ENCODE results near the gene VAV3. TPM values are rescaled to one million over a fixed set of nuclear protein-coding genes. Genes with fewer than 3 reads are reported as not detected.

VAV3 gene
- total RNA-seq, 1 donor from 2014 or later: 29.1 TPM

- no peaks in the 10 kb centered on the region for H3K9me3 Mint-ChIP-seq
- TF ChIP-seq CTCF (IDR thresholded peaks at IDR 0.05): no peak
- ChIA-PET CTCF (interaction anchor here (0.5 to 6.5 kb wide), 6 partner anchors 11 to 1558 kb away, joined by 3 to 147 read pairs (median 4); no protein-coding TSS in a partner anchor), POLR2A (no interaction called here)
- H3K36me3 Mint-ChIP-seq (ENCODE audit: low read depth): no peaks in the 10 kb centered on the region
- DNase-seq (no peak), ATAC-seq (ENCODE audit: low read depth) (no peak)
- H3K4me3 Mint-ChIP-seq: no peak overlapping the region
- intact Hi-C loops (cut with micrococcal nuclease): no loop called here
- H3K27me3 Mint-ChIP-seq: no peaks in the 10 kb centered on the region
- no peak overlapping the region for H3K27ac Mint-ChIP-seq
- peaks cover 4% of the 10 kb centered on the region for H3K4me1 Mint-ChIP-seq
These were observed 438.3 kb downstream of the VAV3 start for GRCh38 chr1:107526524-107527198.

GRCh38 chr1:107525961-107526360 is 439.0 kb downstream of the VAV3 start:
- no peak for DNase-seq
- H3K36me3 Mint-ChIP-seq (ENCODE audit: low read depth): no peaks in the 10 kb centered on the region
- ChIA-PET CTCF (interaction anchor here (0.5 to 6.5 kb wide), 4 partner anchors 21 to 250 kb away, joined by 3 to 147 read pairs (median 31); no protein-coding TSS in a partner anchor), POLR2A (no interaction called here)
- peaks cover 4% of the 10 kb centered on the region for H3K4me1 Mint-ChIP-seq
- no peak for TF ChIP-seq CTCF (IDR thresholded peaks at IDR 0.05)
- ATAC-seq (ENCODE audit: low read depth): no peak
- no peaks in the 10 kb centered on the region for H3K27me3 Mint-ChIP-seq
- H3K9me3 Mint-ChIP-seq: no peaks in the 10 kb centered on the region
- H3K4me3 Mint-ChIP-seq: no peak overlapping the region
- intact Hi-C loops (cut with micrococcal nuclease): no loop called here
- H3K27ac Mint-ChIP-seq: no peak overlapping the region

GRCh38 chr1:107525145-107525544 is 439.8 kb downstream of the VAV3 start:
- no peaks in the 10 kb centered on the region for H3K27me3 Mint-ChIP-seq
- ChIA-PET POLR2A (no interaction called here), CTCF (no interaction called here)
- no peak overlapping the region for H3K4me3 Mint-ChIP-seq
- H3K27ac Mint-ChIP-seq: no peak overlapping the region
- intact Hi-C loops (cut with micrococcal nuclease): no loop called here
- no peaks in the 10 kb centered on the region for H3K36me3 Mint-ChIP-seq (ENCODE audit: low read depth)
- H3K9me3 Mint-ChIP-seq: no peaks in the 10 kb centered on the region
- ATAC-seq (ENCODE audit: low read depth) (no peak), DNase-seq (no peak)
- no peak for TF ChIP-seq CTCF (IDR thresholded peaks at IDR 0.05)
- peaks cover 4% of the 10 kb centered on the region for H3K4me1 Mint-ChIP-seq

- intact Hi-C loops (cut with micrococcal nuclease): no loop called here
- H3K4me1 Mint-ChIP-seq: peaks cover 2% of the 10 kb centered on the region
- no peak overlapping the region for H3K27ac Mint-ChIP-seq
- no peak overlapping the region for H3K4me3 Mint-ChIP-seq
- CTCF ChIA-PET: no interaction called here
- no peak for ATAC-seq (ENCODE audit: low read depth)
- DNase-seq: no peak
- no peaks in the 10 kb centered on the region for H3K36me3 Mint-ChIP-seq (ENCODE audit: low read depth)
- H3K9me3 Mint-ChIP-seq: no peaks in the 10 kb centered on the region
- no peaks in the 10 kb centered on the region for H3K27me3 Mint-ChIP-seq
- no peak for TF ChIP-seq CTCF (IDR thresholded peaks at IDR 0.05)
- POLR2A ChIA-PET: no interaction called here
These were observed 440.7 kb downstream of the VAV3 start for GRCh38 chr1:107524301-107524700.

- Mint-ChIP-seq H3K4me1 (no peaks in the 10 kb centered on the region), H3K9me3 (no peaks in the 10 kb centered on the region), H3K36me3 (ENCODE audit: low read depth) (no peaks in the 10 kb centered on the region), H3K27ac (no peak overlapping the region), H3K4me3 (no peak overlapping the region), H3K27me3 (no peaks in the 10 kb centered on the region)
- DNase-seq (no peak), ATAC-seq (ENCODE audit: low read depth) (no peak)
- ChIA-PET POLR2A (no interaction called here), CTCF (no interaction called here)
- TF ChIP-seq CTCF (IDR thresholded peaks at IDR 0.05): no peak
- intact Hi-C loops (cut with micrococcal nuclease): no loop called here
These were observed 441.2 kb downstream of the VAV3 start for GRCh38 chr1:107523736-107524135.

Data from activated B cell treated with CpG ODN at 0.5 μM for 24 hours (primary cell).